Naive B cell (primary cell): Measurements from ENCODE around the gene KRTAP10-10. TPM values are rescaled to one million over a fixed set of nuclear protein-coding genes. Genes with fewer than 3 reads are reported as not detected.
"Not testable (repeated sequence)": the region's sequence is repeated elsewhere in the genome, so short reads cannot be mapped to it uniquely, and the experiment has no call there.

ENCODE experiments used
- ATAC-seq, 2 donors: fragments of 150-1000 bp; cut with Tn5 transposase; 2 replicates each; pipeline ENCODE4 v1.10.0; 2021; ENCODE audit warnings: low read depth in 2 of 2, mild to moderate bottlenecking in 2 of 2, moderate library complexity in 2 of 2
- DNase-seq: peaks from one replicate; pipeline ENCODE4 v3.0.0; 2022
- H3K27ac Mint-ChIP-seq, 6 donors: one replicate each; pipeline ENCODE4 v1.8.0; 2020 to 2022; ENCODE audit warnings: mild to moderate bottlenecking in 6 of 6, mixed read lengths in 6 of 6, moderate library complexity in 5 of 6, inconsistent platforms in 2 of 6
- H3K27me3 Mint-ChIP-seq, 3 donors: one replicate each; pipeline ENCODE4 v1.8.0; 2021 to 2022; ENCODE audit warnings: mixed read lengths in 3 of 3, mild to moderate bottlenecking in 1 of 3
- H3K36me3 Mint-ChIP-seq, 2 donors: one replicate each; pipeline ENCODE4 v1.8.0; 2020 to 2022; ENCODE audit warnings: mixed read lengths in 2 of 2, inconsistent platforms in 1 of 2, mild to moderate bottlenecking in 1 of 2
- H3K4me1 Mint-ChIP-seq, 3 donors: one replicate each; pipeline ENCODE4 v1.8.0; 2020 to 2022; ENCODE audit warnings: mixed read lengths in 3 of 3, inconsistent platforms in 1 of 3, mild to moderate bottlenecking in 1 of 3, moderate library complexity in 1 of 3
- H3K4me3 Mint-ChIP-seq, 8 donors: one replicate each; pipeline ENCODE4 v1.8.0; 2020 to 2022; ENCODE audit warnings: mild to moderate bottlenecking in 8 of 8, mixed read lengths in 8 of 8, moderate library complexity in 8 of 8, inconsistent platforms in 2 of 8
- H3K9me3 Mint-ChIP-seq, 7 donors: one replicate each; pipeline ENCODE4 v1.8.0; 2020 to 2022; ENCODE audit warnings: mixed read lengths in 7 of 7, mild to moderate bottlenecking in 5 of 7, inconsistent platforms in 2 of 7, moderate library complexity in 1 of 7
- polyA plus RNA-seq, 6 donors: library from polyadenylated mRNA; unstranded; fragments of 300-500 nt; fragmentation: Illumina TruSeq; gene quantifications; one replicate each; pipeline ENCODE4 v1.2.3, GENCODE V29; 2021; ENCODE audit warnings: low read depth in 6 of 6

The KRTAP10-10 gene
- polyA plus RNA-seq, 6 donors from 2014 or later: not detected

GRCh38 chr21:44638506-44639330, 1.6 kb downstream of the KRTAP10-10 start:
- not testable (repeated sequence) for ATAC-seq, H3K4me3 Mint-ChIP-seq, H3K4me1 Mint-ChIP-seq, DNase-seq, H3K27ac Mint-ChIP-seq
- Mint-ChIP-seq H3K36me3 (peaks cover 6 to 38% of the 10 kb centered on the region in 2 donors), H3K9me3 (peaks cover 16 to 51% (median 27%) of the 10 kb centered on the region in 7 donors), H3K27me3 (peaks cover 36 to 62% (median 54%) of the 10 kb centered on the region in 3 donors)

GRCh38 chr21:44639331-44639655, 2.1 kb downstream of the KRTAP10-10 start:
- Mint-ChIP-seq H3K4me3 (no peak overlapping the region), H3K4me1 (no peaks in the 10 kb centered on the region), H3K9me3 (peaks cover 16 to 51% (median 33%) of the 10 kb centered on the region in 7 donors), H3K27ac (no peak overlapping the region), H3K27me3 (peaks cover 40 to 58% (median 49%) of the 10 kb centered on the region in 3 donors), H3K36me3 (peaks cover 6 to 36% of the 10 kb centered on the region in 2 donors)
- ATAC-seq (no peak), DNase-seq (no peak)

GRCh38 chr21:44640761-44641160, 3.6 kb downstream of the KRTAP10-10 start:
- Mint-ChIP-seq H3K4me3 (no peak overlapping the region), H3K36me3 (peaks cover 14 to 37% of the 10 kb centered on the region in 2 donors), H3K4me1 (no peaks in the 10 kb centered on the region), H3K27ac (no peak overlapping the region), H3K9me3 (peaks cover 23 to 60% (median 44%) of the 10 kb centered on the region in 7 donors), H3K27me3 (peaks cover 31 to 52% (median 45%) of the 10 kb centered on the region in 3 donors)
- DNase-seq: no peak
- ATAC-seq: no peak

GRCh38 chr21:44643741-44644310, 6.7 kb downstream of the KRTAP10-10 start:
- ATAC-seq: no peak
- H3K27ac Mint-ChIP-seq: no peak overlapping the region
- H3K4me3 Mint-ChIP-seq: peak overlapping the region in 1 of 8 donors; percentile 57
- H3K27me3 Mint-ChIP-seq: peaks cover 22 to 46% (median 41%) of the 10 kb centered on the region in 3 donors
- no peak for DNase-seq
- no peaks in the 10 kb centered on the region for H3K4me1 Mint-ChIP-seq
- H3K36me3 Mint-ChIP-seq: peaks cover 14 to 37% of the 10 kb centered on the region in 2 donors
- peaks cover 24 to 63% (median 49%) of the 10 kb centered on the region in 7 donors for H3K9me3 Mint-ChIP-seq

GRCh38 chr21:44644878-44645277, 7.7 kb downstream of the KRTAP10-10 start:
- DNase-seq (no peak), ATAC-seq (no peak)
- peaks cover 14 to 37% of the 10 kb centered on the region in 2 donors for H3K36me3 Mint-ChIP-seq
- H3K4me3 Mint-ChIP-seq: no peak overlapping the region
- no peaks in the 10 kb centered on the region for H3K4me1 Mint-ChIP-seq
- no peak overlapping the region for H3K27ac Mint-ChIP-seq
- peaks cover 24 to 60% (median 49%) of the 10 kb centered on the region in 7 donors for H3K9me3 Mint-ChIP-seq
- H3K27me3 Mint-ChIP-seq: peaks cover 21 to 37% (median 33%) of the 10 kb centered on the region in 3 donors

- Mint-ChIP-seq H3K36me3 (peaks cover 9 to 27% of the 10 kb centered on the region in 2 donors), H3K27me3 (peaks cover 7 to 23% (median 15%) of the 10 kb centered on the region in 3 donors), H3K9me3 (peaks cover 17 to 44% (median 36%) of the 10 kb centered on the region in 7 donors)
- not testable (repeated sequence) for H3K27ac Mint-ChIP-seq, H3K4me3 Mint-ChIP-seq, H3K4me1 Mint-ChIP-seq, DNase-seq, ATAC-seq
Measured at GRCh38 chr21:44646366-44647221, 9.4 kb downstream of the KRTAP10-10 start, which contains the start of gene KRTAP10-11. Gene KRTAP10-11 (plus strand): TSS chr21:44646414. CDS start chr21:44646459, 45 bp downstream.

- Mint-ChIP-seq H3K9me3 (peaks cover 15 to 41% (median 34%) of the 10 kb centered on the region in 7 donors), H3K4me1 (no peaks in the 10 kb centered on the region)
Measured at GRCh38 chr21:44647222-44647552, 10.0 kb downstream of the KRTAP10-10 start.

DNA sequence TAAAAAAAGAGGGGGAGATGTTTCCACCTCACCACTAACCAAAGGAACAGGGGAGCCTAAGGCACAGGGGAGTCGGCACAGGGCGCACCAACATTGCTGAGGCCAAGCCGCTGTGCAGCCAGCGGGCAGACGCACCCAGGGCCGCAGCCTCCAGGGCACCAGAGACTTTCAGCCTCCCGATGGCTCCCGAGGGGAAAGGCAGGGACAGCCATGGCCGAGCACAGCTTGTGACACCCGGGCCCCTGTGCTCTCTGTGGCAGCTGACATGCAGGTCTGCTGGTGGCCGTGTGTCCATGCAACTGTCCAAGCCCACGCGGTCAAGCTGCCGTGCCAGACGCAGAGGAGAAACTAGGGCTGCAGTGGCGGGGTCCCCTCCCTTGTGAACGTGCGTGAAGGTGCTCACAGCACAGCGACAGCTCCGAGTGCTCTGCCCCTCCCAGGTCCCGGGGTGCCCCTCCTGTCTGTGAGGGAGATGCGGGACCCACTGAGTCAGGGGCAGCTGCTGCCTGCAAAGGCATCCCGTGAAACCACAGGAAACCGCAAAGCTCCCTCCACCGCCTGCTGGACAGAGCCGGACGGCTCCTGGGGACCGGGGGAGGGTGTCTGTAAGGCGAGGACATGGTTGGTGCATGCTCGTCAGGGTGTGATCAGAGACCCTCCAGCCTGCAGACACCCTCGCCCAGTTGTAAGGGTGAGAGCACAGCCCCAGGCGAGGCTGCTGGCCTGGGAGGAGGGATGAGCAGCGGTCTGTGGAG, 11.6 kb downstream of the KRTAP10-10 start:
- peaks cover 0 to 2% (median 0%) of the 10 kb centered on the region in 3 donors for H3K4me1 Mint-ChIP-seq
- ATAC-seq (no peak), DNase-seq (no peak)
- peaks cover 8 to 9% of the 10 kb centered on the region in 2 donors for H3K36me3 Mint-ChIP-seq
- no peak overlapping the region for H3K4me3 Mint-ChIP-seq
- peaks cover 4 to 18% (median 16%) of the 10 kb centered on the region in 3 donors for H3K27me3 Mint-ChIP-seq
- H3K27ac Mint-ChIP-seq: no peak overlapping the region
- peaks cover 8 to 29% (median 23%) of the 10 kb centered on the region in 7 donors for H3K9me3 Mint-ChIP-seq

More at GRCh38 chr21:44647222-44647552, 10.0 kb downstream of the KRTAP10-10 start:
- Mint-ChIP-seq H3K36me3 (peaks cover 9 to 23% of the 10 kb centered on the region in 2 donors), H3K27ac (no peak overlapping the region), H3K27me3 (peaks cover 7 to 20% (median 12%) of the 10 kb centered on the region in 3 donors), H3K4me3 (no peak overlapping the region)
- ATAC-seq (no peak), DNase-seq (no peak)

GRCh38 chr21:44649521-44650100, 12.5 kb downstream of the KRTAP10-10 start:
- Mint-ChIP-seq H3K27me3 (peaks cover 0 to 21% (median 18%) of the 10 kb centered on the region in 3 donors), H3K4me3 (no peak overlapping the region), H3K36me3 (peaks cover 2 to 5% of the 10 kb centered on the region in 2 donors), H3K9me3 (peaks cover 0 to 22% (median 15%) of the 10 kb centered on the region in 7 donors), H3K27ac (no peak overlapping the region), H3K4me1 (peaks cover 0 to 2% (median 0%) of the 10 kb centered on the region in 3 donors)
- ATAC-seq (no peak), DNase-seq (no peak)

- Mint-ChIP-seq H3K9me3 (peaks cover 0 to 21% (median 10%) of the 10 kb centered on the region in 7 donors), H3K27ac (no peak overlapping the region), H3K36me3 (no peaks in the 10 kb centered on the region), H3K4me1 (peaks cover 0 to 2% (median 0%) of the 10 kb centered on the region in 3 donors), H3K4me3 (no peak overlapping the region), H3K27me3 (peaks cover 0 to 21% (median 18%) of the 10 kb centered on the region in 3 donors)
- ATAC-seq (no peak), DNase-seq (no peak)
Measured at GRCh38 chr21:44650265-44650972, 13.3 kb downstream of the KRTAP10-10 start.

DNA sequence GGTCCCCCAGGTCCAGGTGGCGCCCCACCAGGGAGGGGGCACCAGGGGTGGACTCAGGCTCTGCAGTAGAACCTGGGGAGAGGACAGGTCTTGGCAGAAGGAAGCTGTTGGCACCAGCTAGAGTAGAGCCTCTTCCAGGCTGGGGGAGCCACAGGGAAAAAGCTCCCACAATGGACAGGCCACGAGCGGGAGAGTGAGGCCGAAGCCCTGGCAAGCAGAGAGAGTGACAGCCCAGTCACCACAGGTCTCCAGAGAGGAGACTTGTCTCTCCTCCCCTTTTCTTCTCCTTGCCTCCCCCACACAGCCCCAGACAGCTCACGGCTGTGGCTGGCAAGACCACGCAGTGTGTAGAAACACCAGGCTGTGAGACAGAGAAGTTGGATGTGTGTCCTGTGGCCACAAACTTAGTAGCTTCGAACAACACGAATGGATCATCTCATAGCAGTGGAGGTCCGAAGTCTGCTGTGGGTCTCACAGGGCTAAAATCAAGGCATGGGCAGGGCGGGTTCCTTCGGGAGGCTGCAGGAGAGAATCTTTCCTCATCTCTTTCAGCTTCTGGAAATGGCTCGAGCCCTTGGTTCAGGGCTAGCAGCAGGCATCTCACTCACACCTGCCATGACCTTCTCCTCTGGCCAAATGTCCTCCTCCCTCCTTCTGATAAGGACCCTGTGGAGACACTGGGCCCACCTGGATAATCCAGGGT, 14.0 kb downstream of the KRTAP10-10 start:
- peaks cover 0 to 2% (median 0%) of the 10 kb centered on the region in 3 donors for H3K4me1 Mint-ChIP-seq
- ATAC-seq (no peak), DNase-seq (no peak)
- H3K36me3 Mint-ChIP-seq: peaks cover 0 to 3% of the 10 kb centered on the region in 2 donors
- peak overlapping the region in 1 of 8 donors; percentile 10 for H3K4me3 Mint-ChIP-seq
- no peak overlapping the region for H3K27ac Mint-ChIP-seq
- H3K9me3 Mint-ChIP-seq: peaks cover 2 to 23% (median 10%) of the 10 kb centered on the region in 7 donors
- peaks cover 0 to 22% (median 18%) of the 10 kb centered on the region in 3 donors for H3K27me3 Mint-ChIP-seq
